HepG2 (cell line): ENCODE measurements around the gene CSMD2. TPM values are rescaled to one million over a fixed set of nuclear protein-coding genes. Genes with fewer than 3 reads are reported as not detected.

Source experiments
- ATAC-seq: fragments of 200-7000 bp; cut with Tn5 transposase; 3 replicates; pipeline ENCODE4 v1.9.1; 2020; ENCODE audit warnings: mild to moderate bottlenecking, moderate library complexity
- BruUV-seq: library from RNA; stranded (reverse); fragments of 400-500 nt; replicated peaks from 2 replicates; lab custom pipeline; 2021; lab: Mats Ljungman, UMichigan
- CTCF ChIA-PET: fragments of 300-600 bp; formaldehyde crosslinking; extraction: SDS; loops from one replicate; lab custom pipeline; 2021; ENCODE audit warnings: low total read pairs, inconsistent platforms, low intra/inter-chr PET ratio; lab: Yijun Ruan, JAX
- POLR2A ChIA-PET: fragments of 350-600 bp; sonication (Branson Sonifier 250); formaldehyde crosslinking; loops from one replicate; lab custom pipeline; 2020; ENCODE audit warnings: antibody characterized with exemption, inconsistent platforms; lab: Yijun Ruan, JAX
- DNase-seq: peaks from one replicate; pipeline ENCODE4 v3.0.0-alpha.2; 2015; ENCODE audit warnings: low spot score
- FAIRE-seq: peaks from 3 replicates; lab custom pipeline; 2011; peaks lifted over from hg19 to GRCh38; lab: Jason Lieb, UNC
- H2AFZ ChIP-seq: one replicate; pipeline ENCODE4 v1.6.1; 2011; ENCODE audit warnings: low read length, inconsistent platforms
- H3K27ac ChIP-seq: fragments of 300-600 bp; 3 replicates; pipeline ENCODE4 v1.8.0; 2011; ENCODE audit warnings: mixed run types, mild to moderate bottlenecking, mixed read lengths, low read length, inconsistent platforms; ENCODE audit not compliant: insufficient read depth; ENCODE audit errors: extremely low read length
- H3K27me3 ChIP-seq, 2 experiments: fragments of 200-600 bp in 1 of 2; 2 replicates in 1 of 2; 3 replicates in 1 of 2; pipeline versions ENCODE4 v1.6.0 to v1.8.0; 2011; ENCODE audit warnings: low read length in 2 of 2, mild to moderate bottlenecking in 2 of 2, moderate library complexity in 2 of 2, inconsistent platforms in 1 of 2; ENCODE audit not compliant: insufficient read depth in 2 of 2, control insufficient read depth in 1 of 2
- H3K36me3 ChIP-seq, 2 experiments: fragments of 200-600 bp in 1 of 2; replicated peaks in 1 of 2; 2 replicates in 1 of 2; 3 replicates in 1 of 2; pipeline versions ENCODE4 v1.5.1 to v1.8.0; 2011; ENCODE audit warnings: low read length in 2 of 2, inconsistent platforms in 1 of 2; ENCODE audit not compliant: insufficient read depth in 2 of 2, control insufficient read depth in 1 of 2
- H3K4me1 ChIP-seq: 2 replicates; pipeline ENCODE4 v1.5.1; 2012; ENCODE audit warnings: low read length, inconsistent platforms; ENCODE audit not compliant: insufficient read depth
- H3K4me2 ChIP-seq: 2 replicates; pipeline ENCODE4 v1.6.0; 2011; ENCODE audit warnings: low read depth, low read length, inconsistent platforms
- H3K4me3 ChIP-seq, 3 experiments: fragments of 200-600 bp in 1 of 3; sonication (generic), shearing (Covaris generic) in 1 of 3; replicated peaks in 1 of 3; 2 replicates each; pipeline ENCODE4 v1.5.1; 2011 to 2016; ENCODE audit warnings: low read length in 3 of 3, inconsistent platforms in 2 of 3, low read depth in 2 of 3, mild to moderate bottlenecking in 2 of 3, control low read depth in 1 of 3, mixed read lengths in 1 of 3; ENCODE audit not compliant: insufficient read depth in 1 of 3
- H3K79me2 ChIP-seq: one replicate; pipeline ENCODE4 v1.6.1; 2011; ENCODE audit warnings: low read length, inconsistent platforms; ENCODE audit not compliant: insufficient read depth
- H3K9ac ChIP-seq: 2 replicates; pipeline ENCODE4 v1.6.0; 2011; ENCODE audit warnings: mild to moderate bottlenecking, low read depth, low read length, inconsistent platforms; ENCODE audit not compliant: insufficient read depth
- H3K9me3 ChIP-seq: 2 replicates; pipeline ENCODE4 v1.5.1; 2012; ENCODE audit warnings: mild to moderate bottlenecking, low read length
- H4K20me1 ChIP-seq: 2 replicates; pipeline ENCODE4 v1.6.0; 2011; ENCODE audit warnings: inconsistent platforms, mild to moderate bottlenecking, low read length, moderate library complexity; ENCODE audit not compliant: insufficient read depth
- JUND ChIP-seq: sonication (generic); formaldehyde crosslinking; IDR thresholded peaks from 2 replicates; pipeline ENCODE4 v1.8.0; 2022; ENCODE audit warnings: mild to moderate bottlenecking, missing genetic modification reagents
- KLF11 ChIP-seq: IDR thresholded peaks from 2 replicates; pipeline ENCODE4 v1.6.1; 2016; ENCODE audit warnings: missing compliant biosample characterization
- SP2 ChIP-seq: sonication (generic); formaldehyde crosslinking; IDR thresholded peaks from 2 replicates; pipeline ENCODE4 v1.5.1; 2020; ENCODE audit warnings: mild to moderate bottlenecking, missing genetic modification reagents
- ZNF598 ChIP-seq: sonication (generic); formaldehyde crosslinking; IDR thresholded peaks from 2 replicates; pipeline ENCODE4 v1.5.1; 2020; ENCODE audit warnings: mild to moderate bottlenecking, missing genetic modification reagents, borderline replicate concordance
- WGBS: methylation state at CpG from one replicate; pipeline ENCODE4 v1.1.6; 2017; ENCODE audit warnings: low lambda C conversion rate; 5-methylcytosine and 5-hydroxymethylcytosine counted together
- in situ Hi-C: cut with HindIII; loops from 2 replicates; pipeline ENCODE4 v1.10.0; 2017; ENCODE audit warnings: low pct_unique_long_range_greater_than_20kb; ENCODE audit not compliant: extremely low pct_ligation_motif_present
- intact Hi-C: fragments of 100-400 bp; cut with micrococcal nuclease; formaldehyde crosslinking; loops from one replicate; pipeline ENCODE4 v1.10.0; 2022; ENCODE audit not compliant: unreplicated experiment
- polyA plus RNA-seq, 8 experiments: library from polyadenylated mRNA; depleted of rRNA in 3 of 8; stranded (reverse) in 7 of 8; unstranded in 1 of 8; fragments of >200 nt; fragmentation: Illumina TruSeq in 4 of 8; extraction: Trizol in 4 of 8; gene quantifications; 2 replicates each; pipeline versions ENCODE4 v1.2.1 to v1.2.3, GENCODE V29; 2011 to 2016; ENCODE audit warnings: low read depth in 4 of 8, missing spikeins in 1 of 8, mixed read lengths in 1 of 8; ENCODE audit not compliant: insufficient read depth in 1 of 8
- total RNA-seq, 5 experiments: library from RNA; depleted of rRNA; stranded (reverse); fragments of >200 nt; fragmentation: Illumina TruSeq; extraction: Trizol; gene quantifications; 2 replicates each; pipeline ENCODE4 v1.2.3, GENCODE V29; 2016; ENCODE audit warnings: low read depth in 1 of 5
- TF ChIP-seq, protein P1 (sequence below): sonication (generic); formaldehyde crosslinking; IDR thresholded peaks from 2 replicates; pipeline ENCODE4 v1.5.0; 2020; ENCODE audit warnings: missing genetic modification reagents
- TF ChIP-seq, protein P2 (sequence below): IDR thresholded peaks from 2 replicates; pipeline ENCODE4 v1.6.1; 2018; ENCODE audit warnings: missing genetic modification reagents, mild to moderate bottlenecking, missing compliant biosample characterization

Gene CSMD2
- total and polyA plus RNA-seq, 2 of the 13 experiments (the other 11 are each of a cell fraction or from before 2014, with no cell fraction given) = not detected

DNA sequence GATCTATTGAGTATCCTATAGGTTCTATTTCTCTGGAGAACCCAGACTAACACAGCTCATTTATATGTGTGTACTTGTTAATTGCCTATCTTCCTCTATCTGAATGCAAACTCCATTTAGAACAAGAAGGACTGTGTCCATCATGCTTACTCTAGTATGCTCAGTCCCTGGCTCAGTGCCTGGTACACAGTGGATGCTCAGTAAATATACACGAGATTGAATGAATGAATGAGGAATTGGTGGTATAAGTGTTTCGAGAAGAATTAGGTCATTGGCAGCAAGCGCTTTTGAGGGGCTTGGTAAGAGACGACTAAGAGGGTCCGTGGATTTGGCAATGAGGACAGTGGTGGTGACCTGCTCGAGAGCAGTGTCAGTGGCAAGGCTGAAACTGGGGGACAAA, 112.5 kb downstream of the CSMD2 start:
- Histone ChIP-seq H3K27ac (no peak overlapping the region), H2AFZ (no peak overlapping the region), H3K9ac (no peak overlapping the region), H3K9me3 (peaks cover 23% of the 10 kb centered on the region), H3K4me2 (no peak overlapping the region)
- BruUV-seq = no TSS peak
- POLR2A ChIA-PET = no interaction called here
- FAIRE-seq (no peak), ATAC-seq (no peak), DNase-seq (no peak)
- WGBS = 15% methylated on average over 6 of the region's 6 CpGs
- TF ChIP-seq, protein P1, sequence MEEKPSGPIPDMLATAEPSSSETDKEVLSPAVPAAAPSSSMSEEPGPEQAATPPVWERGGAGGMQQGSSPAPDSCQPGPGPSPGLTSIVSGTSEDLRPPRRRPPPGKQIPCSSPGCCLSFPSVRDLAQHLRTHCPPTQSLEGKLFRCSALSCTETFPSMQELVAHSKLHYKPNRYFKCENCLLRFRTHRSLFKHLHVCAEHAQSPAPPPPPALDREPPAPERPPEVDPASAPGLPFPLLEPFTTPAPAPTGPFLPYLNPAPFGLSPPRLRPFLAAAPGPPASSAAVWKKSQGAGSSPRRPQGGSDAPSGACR = no peak
- no peak for TF ChIP-seq JUND (CRISPR knock-in tag)
- TF ChIP-seq, protein P2, sequence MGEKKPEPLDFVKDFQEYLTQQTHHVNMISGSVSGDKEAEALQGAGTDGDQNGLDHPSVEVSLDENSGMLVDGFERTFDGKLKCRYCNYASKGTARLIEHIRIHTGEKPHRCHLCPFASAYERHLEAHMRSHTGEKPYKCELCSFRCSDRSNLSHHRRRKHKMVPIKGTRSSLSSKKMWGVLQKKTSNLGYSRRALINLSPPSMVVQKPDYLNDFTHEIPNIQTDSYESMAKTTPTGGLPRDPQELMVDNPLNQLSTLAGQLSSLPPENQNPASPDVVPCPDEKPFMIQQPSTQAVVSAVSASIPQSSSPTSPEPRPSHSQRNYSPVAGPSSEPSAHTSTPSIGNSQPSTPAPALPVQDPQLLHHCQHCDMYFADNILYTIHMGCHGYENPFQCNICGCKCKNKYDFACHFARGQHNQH (CRISPR knock-in tag) = no peak
- TF ChIP-seq ZNF598 (CRISPR knock-in tag) = no peak
- TF ChIP-seq KLF11 (CRISPR knock-in tag) = no peak
- no peak for TF ChIP-seq SP2 (CRISPR knock-in tag)
- TF ChIP-seq, all 625 proteins: peak for 0
- Histone ChIP-seq H3K79me2 (no peaks in the 10 kb centered on the region), H3K27me3 (no peaks in the 10 kb centered on the region), H4K20me1 (no peaks in the 10 kb centered on the region), H3K36me3 (no peaks in the 10 kb centered on the region), H3K4me3 (no peak overlapping the region), H3K4me1 (no peaks in the 10 kb centered on the region)
- intact Hi-C loops = no loop called here
- CTCF ChIA-PET = no interaction called here
- in situ Hi-C loops = no loop called here
